Peyer's patch (tissue), 4 donors: ENCODE measurements around the gene RFX3.

ENCODE experiments used
- POLR2A ChIP-seq, 2 donors: fragments of 450-650 bp; IDR thresholded peaks; one replicate each; pipeline ENCODE4 v1.5.1; 2017; ENCODE audit warnings: antibody characterized with exemption in 2 of 2, mild to moderate bottlenecking in 2 of 2, moderate library complexity in 2 of 2
- TF ChIP-seq, protein P1 (sequence below), 6 experiments: fragments of 450-650 bp in 4 of 6; fragments of 200-600 bp in 2 of 6; sonication (generic) in 1 of 6; IDR thresholded peaks; one replicate each; pipeline ENCODE4 v1.5.1; 2017 to 2019; ENCODE audit warnings: antibody characterized with exemption in 6 of 6, mild to moderate bottlenecking in 3 of 6, moderate library complexity in 1 of 6

DNA sequence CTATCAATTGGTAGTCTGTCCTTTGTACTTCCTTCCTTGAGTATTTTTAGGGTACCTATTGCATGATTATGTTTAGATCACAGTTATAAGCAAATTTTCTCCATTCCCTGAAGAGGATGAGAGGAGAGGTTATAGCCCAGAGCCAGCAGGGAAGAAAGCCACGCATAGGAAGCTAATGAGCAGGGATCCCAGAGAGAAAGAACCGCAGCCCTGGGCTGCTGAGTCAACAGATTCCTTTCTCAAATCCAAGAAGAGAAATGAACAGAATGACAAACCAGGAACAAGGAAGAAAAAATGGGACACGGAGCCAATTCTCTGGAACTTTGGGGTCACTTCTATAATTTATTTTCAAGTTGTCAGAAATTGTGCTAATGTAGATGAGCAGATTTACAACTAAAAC, 284.5 kb downstream of the RFX3 start:
- TF ChIP-seq, protein P1, sequence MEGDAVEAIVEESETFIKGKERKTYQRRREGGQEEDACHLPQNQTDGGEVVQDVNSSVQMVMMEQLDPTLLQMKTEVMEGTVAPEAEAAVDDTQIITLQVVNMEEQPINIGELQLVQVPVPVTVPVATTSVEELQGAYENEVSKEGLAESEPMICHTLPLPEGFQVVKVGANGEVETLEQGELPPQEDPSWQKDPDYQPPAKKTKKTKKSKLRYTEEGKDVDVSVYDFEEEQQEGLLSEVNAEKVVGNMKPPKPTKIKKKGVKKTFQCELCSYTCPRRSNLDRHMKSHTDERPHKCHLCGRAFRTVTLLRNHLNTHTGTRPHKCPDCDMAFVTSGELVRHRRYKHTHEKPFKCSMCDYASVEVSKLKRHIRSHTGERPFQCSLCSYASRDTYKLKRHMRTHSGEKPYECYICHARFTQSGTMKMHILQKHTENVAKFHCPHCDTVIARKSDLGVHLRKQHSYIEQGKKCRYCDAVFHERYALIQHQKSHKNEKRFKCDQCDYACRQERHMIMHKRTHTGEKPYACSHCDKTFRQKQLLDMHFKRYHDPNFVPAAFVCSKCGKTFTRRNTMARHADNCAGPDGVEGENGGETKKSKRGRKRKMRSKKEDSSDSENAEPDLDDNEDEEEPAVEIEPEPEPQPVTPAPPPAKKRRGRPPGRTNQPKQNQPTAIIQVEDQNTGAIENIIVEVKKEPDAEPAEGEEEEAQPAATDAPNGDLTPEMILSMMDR (IDR thresholded peaks at IDR 0.05): no peak
- no peak for TF ChIP-seq POLR2A (IDR thresholded peaks at IDR 0.05)
